GM21390 (cell line): ENCODE results near the gene TMEM255A.
A peak's percentile ranks its signal among the peaks of the same experiment; 100 is the strongest.

Source experiments
- ATAC-seq: cut with Tn5 transposase; IDR thresholded peaks from one replicate; pipeline ENCODE4 v1.9.1; 2021; ENCODE audit not compliant: unreplicated experiment

Gene TMEM255A

GRCh38 chrX:120308959-120309872 is 2.0 kb downstream of the TMEM255A start:
- peak; percentile 94 for ATAC-seq

- ATAC-seq, result no peak
Measured at GRCh38 chrX:120308558-120308957, 2.7 kb downstream of the TMEM255A start.

- ATAC-seq, result no peak
Measured at GRCh38 chrX:120306630-120307029, 4.6 kb downstream of the TMEM255A start.

- ATAC-seq, result no peak
Measured at GRCh38 chrX:120305531-120306141, 5.6 kb downstream of the TMEM255A start.

- ATAC-seq, result no peak
Measured at GRCh38 chrX:120304256-120304655, 7.0 kb downstream of the TMEM255A start.

GRCh38 chrX:120302434-120302833 is 8.8 kb downstream of the TMEM255A start:
- peak; percentile 92 for ATAC-seq

GRCh38 chrX:120301960-120302359 is 9.3 kb downstream of the TMEM255A start:
- ATAC-seq, result no peak

GRCh38 chrX:120301497-120301896 is 9.8 kb downstream of the TMEM255A start:
- no peak for ATAC-seq

- ATAC-seq, result no peak
Measured at GRCh38 chrX:120299928-120300327, 11.3 kb downstream of the TMEM255A start.

- no peak for ATAC-seq
Measured at GRCh38 chrX:120297923-120298322, 13.3 kb downstream of the TMEM255A start.

GRCh38 chrX:120294651-120295050 is 16.6 kb downstream of the TMEM255A start:
- ATAC-seq, result no peak

- ATAC-seq, result no peak
Measured at GRCh38 chrX:120293015-120293414, 18.2 kb downstream of the TMEM255A start.

- no peak for ATAC-seq
Measured at GRCh38 chrX:120291211-120291610, 20.1 kb downstream of the TMEM255A start.

- ATAC-seq, result no peak
Measured at GRCh38 chrX:120290107-120290506, 21.2 kb downstream of the TMEM255A start.

- ATAC-seq, result peak; percentile 77
Measured at GRCh38 chrX:120287513-120288112, 23.6 kb downstream of the TMEM255A start.

- ATAC-seq, result no peak
Measured at GRCh38 chrX:120286733-120287512, 24.3 kb downstream of the TMEM255A start.

GRCh38 chrX:120282697-120283096 is 28.6 kb downstream of the TMEM255A start:
- ATAC-seq, result no peak

GRCh38 chrX:120281761-120282160 is 29.5 kb downstream of the TMEM255A start:
- no peak for ATAC-seq

- ATAC-seq, result no peak
Measured at GRCh38 chrX:120281021-120281624, 30.1 kb downstream of the TMEM255A start.

- no peak for ATAC-seq
Measured at GRCh38 chrX:120274958-120275357, 36.3 kb downstream of the TMEM255A start.

GRCh38 chrX:120274145-120274544 is 37.1 kb downstream of the TMEM255A start:
- ATAC-seq, result no peak
